ENCODE data around the gene PNP.

Gene PNP

GRCh38 chr14:20427231-20428009 is 41.8 kb upstream of the PNP start:
- TF ChIP-seq CTCF (IDR thresholded peaks at IDR 0.05): no peak
- H3K27me3 ChIP-seq: no peaks in the 10 kb centered on the region
- H3K9me3 ChIP-seq: no peaks in the 10 kb centered on the region
- H3K4me3 ChIP-seq: no peak overlapping the region
- H3K4me1 ChIP-seq: peaks cover 0 to 3% (median 0%) of the 10 kb centered on the region in 4 donors
- intact Hi-C loops (cut with DNase I; ENCODE audit: low total_unique reads): no loop called here
- no peak overlapping the region for H3K27ac ChIP-seq
- no peak for DNase-seq
- H3K36me3 ChIP-seq: no peaks in the 10 kb centered on the region

GRCh38 chr14:20428010-20428365 is 41.2 kb upstream of the PNP start:
- H3K27ac ChIP-seq: no peak overlapping the region
- intact Hi-C loops (cut with DNase I; ENCODE audit: low total_unique reads): no loop called here

GRCh38 chr14:20428802-20429201 is 40.4 kb upstream of the PNP start:
- Histone ChIP-seq H3K27me3 (no peaks in the 10 kb centered on the region), H3K4me3 (no peak overlapping the region), H3K9me3 (no peaks in the 10 kb centered on the region), H3K27ac (no peak overlapping the region), H3K4me1 (peaks cover 0 to 3% (median 0%) of the 10 kb centered on the region in 4 donors), H3K36me3 (no peaks in the 10 kb centered on the region)
- no peak for DNase-seq
- intact Hi-C loops (cut with DNase I; ENCODE audit: low total_unique reads): no loop called here
- TF ChIP-seq CTCF (IDR thresholded peaks at IDR 0.05): no peak

More at GRCh38 chr14:20428010-20428365, 41.2 kb upstream of the PNP start:
- TF ChIP-seq CTCF (IDR thresholded peaks at IDR 0.05): no peak
- Histone ChIP-seq H3K4me3 (no peak overlapping the region), H3K36me3 (no peaks in the 10 kb centered on the region), H3K9me3 (no peaks in the 10 kb centered on the region), H3K4me1 (peaks cover 0 to 3% (median 0%) of the 10 kb centered on the region in 4 donors), H3K27me3 (no peaks in the 10 kb centered on the region)
- DNase-seq: no peak

- DNase-seq: no peak
- no peaks in the 10 kb centered on the region for H3K9me3 ChIP-seq
- H3K27ac ChIP-seq: no peak overlapping the region
- no peaks in the 10 kb centered on the region for H3K27me3 ChIP-seq
- peaks cover 0 to 10% (median 6%) of the 10 kb centered on the region in 4 donors for H3K4me1 ChIP-seq
- intact Hi-C loops (cut with DNase I; ENCODE audit: low total_unique reads): no loop called here
- no peaks in the 10 kb centered on the region for H3K36me3 ChIP-seq
- no peak overlapping the region for H3K4me3 ChIP-seq
- TF ChIP-seq CTCF (IDR thresholded peaks at IDR 0.05): no peak
These were observed 39.2 kb upstream of the PNP start for GRCh38 chr14:20429801-20430669.

- Histone ChIP-seq H3K27ac (peak overlapping the region; percentile 60 to 63), H3K36me3 (no peaks in the 10 kb centered on the region), H3K4me1 (peaks cover 0 to 14% (median 11%) of the 10 kb centered on the region in 4 donors), H3K4me3 (peak overlapping the region; percentile 31 to 43), H3K27me3 (no peaks in the 10 kb centered on the region), H3K9me3 (no peaks in the 10 kb centered on the region)
- TF ChIP-seq CTCF (IDR thresholded peaks at IDR 0.05): no peak
- intact Hi-C loops (cut with DNase I; ENCODE audit: low total_unique reads): no loop called here
- peak; percentile 87 to 89 for DNase-seq
These were observed 34.3 kb upstream of the PNP start for GRCh38 chr14:20434701-20435581.
